Sciatic nerve (tissue), 2 donors: Measurements from ENCODE around the gene ILDR2. TPM values are rescaled to one million over a fixed set of nuclear protein-coding genes. Genes with fewer than 3 reads are reported as not detected.

Source experiments
- ATAC-seq: fragments of 200-7000 bp; cut with Tn5 transposase; one replicate; pipeline ENCODE4 v1.9.1; 2020; ENCODE audit warnings: mild to moderate bottlenecking, moderate library complexity
- DNase-seq: peaks from one replicate; pipeline ENCODE4 v3.0.0-alpha.2; 2020; ENCODE audit warnings: low spot score
- intact Hi-C: fragments of 100-400 bp; cut with DNase I; formaldehyde crosslinking; loops from one replicate; pipeline ENCODE4 v1.14.2; 2022
- total RNA-seq: library from RNA; stranded (reverse); fragmentation: NEBNext Ultra II Directional; extraction: Animal tissue kit (Norgen Biotek cat#: 25700); gene quantifications from one replicate; pipeline ENCODE4 v1.2.1, GENCODE V29; 2021
- donor health status: DM: no; HTN: no; CAD: no.
- donor health status: DM: no; HTN: no; CAD: no.

Gene ILDR2
- total RNA-seq, 1 donor from 2014 or later = 6.7 TPM

DNA sequence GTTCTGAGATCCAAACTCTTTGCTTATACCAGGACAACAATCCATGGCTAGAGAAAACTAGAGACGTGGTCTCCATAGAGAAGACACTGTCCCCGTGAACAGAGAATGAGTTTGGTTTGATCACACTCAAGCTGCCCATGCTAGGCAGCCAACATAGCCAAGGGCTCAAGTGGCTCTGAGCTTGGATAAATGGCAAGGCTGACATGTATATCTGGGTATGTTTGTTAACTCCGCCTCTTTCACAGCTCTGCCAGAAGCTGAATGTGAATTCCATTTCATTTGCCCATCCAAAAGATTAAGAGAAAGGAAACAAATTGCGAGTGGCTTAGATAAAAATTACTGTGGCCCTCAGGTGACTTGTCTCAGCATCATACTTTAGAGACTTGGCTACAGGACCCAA lies 38.0 kb downstream of the ILDR2 start:
- ATAC-seq (no peak), DNase-seq (no peak)
- intact Hi-C loops = no loop called here

GRCh38 chr1:166933633-166934032 lies 41.7 kb downstream of the ILDR2 start:
- intact Hi-C loops = no loop called here
- no peak for ATAC-seq
- no peak for DNase-seq

GRCh38 chr1:166933140-166933539 lies 42.2 kb downstream of the ILDR2 start:
- ATAC-seq = no peak
- intact Hi-C loops = no loop called here
- DNase-seq = no peak

DNA sequence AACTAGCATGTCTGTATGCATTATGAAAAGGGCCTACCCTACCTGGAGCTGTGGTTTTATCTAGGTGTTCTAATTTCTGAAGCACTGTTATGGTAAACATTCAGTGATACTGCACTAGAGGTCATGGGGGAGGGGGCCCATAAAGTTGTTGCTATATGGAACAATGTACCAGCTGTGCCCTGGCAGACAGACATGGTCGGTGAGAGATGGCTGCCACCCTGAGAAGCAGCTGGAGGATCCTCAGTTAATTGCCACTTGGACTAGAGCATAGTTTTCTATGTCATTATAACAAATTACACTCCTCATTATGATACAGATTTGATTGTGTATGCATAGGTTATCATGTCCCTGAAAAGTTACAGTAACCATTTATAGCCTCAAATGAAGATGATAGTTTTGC lies 45.4 kb downstream of the ILDR2 start:
- ATAC-seq = no peak
- no peak for DNase-seq
- intact Hi-C loops = no loop called here

DNA sequence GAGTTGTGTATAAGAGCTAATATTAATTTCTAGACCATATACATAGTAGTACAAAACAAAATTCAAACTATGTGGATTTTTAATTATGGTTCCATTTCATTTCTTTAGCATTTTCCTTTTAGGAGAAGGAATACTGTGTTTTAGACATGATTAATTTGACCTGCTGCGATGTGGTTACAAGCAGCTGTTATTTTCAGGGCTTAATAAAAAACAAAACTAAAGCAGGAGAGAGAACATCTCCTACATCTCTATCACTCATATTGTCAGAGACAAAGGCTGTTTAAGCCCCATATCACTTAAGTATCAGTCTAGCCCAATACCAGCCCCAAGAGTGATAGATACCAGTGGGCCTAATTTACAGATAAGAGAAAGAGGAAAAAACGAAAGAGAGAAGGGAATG lies 47.6 kb downstream of the ILDR2 start:
- intact Hi-C loops = no loop called here
- DNase-seq = no peak
- ATAC-seq = no peak

GRCh38 chr1:166925810-166926478 lies 49.4 kb downstream of the ILDR2 start:
- intact Hi-C loops = no loop called here
- ATAC-seq = no peak

GRCh38 chr1:166924823-166925541 lies 50.4 kb downstream of the ILDR2 start:
- DNase-seq (no peak), ATAC-seq (no peak)
- intact Hi-C loops = no loop called here

More at GRCh38 chr1:166925810-166926478, 49.4 kb downstream of the ILDR2 start:
- no peak for DNase-seq

DNA sequence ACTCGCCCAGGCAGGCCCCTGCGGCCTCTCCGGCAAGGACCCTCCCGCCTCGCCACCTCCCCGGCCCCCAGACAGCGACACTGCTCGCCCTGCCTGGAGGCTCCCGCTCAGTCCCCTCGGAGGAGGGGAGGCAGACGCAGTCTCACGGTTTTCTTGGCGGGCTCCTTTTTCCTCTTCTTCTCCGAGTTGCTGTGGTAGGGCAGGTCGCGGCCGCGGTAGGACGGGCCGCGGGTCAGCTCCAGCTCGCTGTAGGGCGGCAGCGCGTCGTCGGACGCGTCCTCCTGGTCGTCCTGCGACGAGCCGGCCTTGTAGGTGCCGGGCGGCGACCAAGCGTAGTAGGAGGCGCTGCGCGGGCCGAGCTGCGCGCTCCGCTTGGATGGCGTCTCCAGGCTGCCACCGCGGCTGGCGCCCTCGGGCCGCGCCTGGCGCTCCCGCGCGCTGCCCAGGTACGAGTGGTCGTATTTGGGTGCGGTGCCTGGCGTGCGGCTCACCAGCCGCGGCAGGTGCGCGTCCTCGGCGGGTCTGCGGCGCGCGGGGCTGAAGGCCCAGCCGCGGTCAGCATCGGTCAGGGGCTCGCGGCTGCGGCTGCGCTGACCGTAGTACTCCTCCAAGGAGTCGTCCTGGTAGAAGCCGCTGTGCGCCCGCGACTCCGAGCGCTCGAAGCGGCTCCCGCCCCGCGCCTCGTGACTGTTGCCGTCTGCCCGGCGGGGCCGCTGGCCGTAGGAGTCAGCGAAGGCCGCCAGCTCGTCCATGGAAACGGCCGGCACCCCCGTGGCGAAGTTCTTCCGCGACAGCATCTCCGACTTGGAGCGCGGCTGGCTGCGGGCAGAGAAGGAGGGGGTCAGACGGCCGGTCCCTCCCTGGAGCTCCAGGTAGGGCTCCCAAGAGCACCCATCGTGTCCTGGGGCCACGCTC lies 54.5 kb downstream of the ILDR2 start:
- DNase-seq (no peak), ATAC-seq (no peak)
- intact Hi-C loops = no loop called here

GRCh38 chr1:166918956-166919316 lies 56.4 kb downstream of the ILDR2 start:
- DNase-seq (no peak), ATAC-seq (no peak)
- intact Hi-C loops = no loop called here

DNA sequence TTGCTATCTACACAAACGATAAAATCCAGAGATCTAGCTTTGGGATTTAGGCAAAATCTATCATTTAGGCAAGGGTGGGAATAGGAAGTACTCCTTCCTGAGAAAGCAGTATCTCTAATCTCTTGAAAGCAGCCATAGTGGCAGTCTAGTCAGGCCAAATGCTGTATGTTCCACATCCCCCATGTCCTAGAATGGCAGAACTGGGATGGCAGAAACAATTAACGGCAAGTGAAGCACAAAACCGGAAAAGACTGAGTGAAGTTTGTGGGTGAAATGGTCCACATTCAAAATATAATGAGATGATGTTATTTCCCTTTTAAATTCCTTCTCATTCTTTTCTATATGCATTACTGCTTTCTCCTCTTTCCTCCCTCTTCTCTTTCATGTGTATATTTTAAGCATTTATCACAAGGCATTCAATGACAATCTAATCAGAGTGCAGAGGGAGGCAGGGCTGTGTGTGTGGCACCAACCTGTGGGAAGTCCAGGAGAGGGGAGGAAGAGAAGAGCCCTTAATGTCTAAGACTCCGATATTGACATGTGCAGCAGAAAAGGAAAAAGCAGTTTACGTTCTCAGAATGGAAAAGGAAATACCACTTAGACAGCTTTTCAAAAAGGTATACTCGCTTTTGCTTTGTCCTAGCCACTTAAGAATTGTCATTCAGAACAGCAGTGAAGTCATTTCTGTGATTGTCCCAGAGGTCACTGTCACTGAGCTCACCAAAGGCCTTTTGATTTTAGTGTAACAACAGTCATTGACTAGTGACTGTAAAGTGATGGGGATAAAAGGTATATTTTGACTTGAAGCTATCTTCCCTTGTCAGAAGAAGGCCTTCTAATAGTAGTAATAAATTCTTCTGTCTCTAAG lies 57.0 kb downstream of the ILDR2 start:
- no peak for ATAC-seq
- intact Hi-C loops = no loop called here

GRCh38 chr1:166915941-166916340 lies 59.4 kb downstream of the ILDR2 start:
- DNase-seq (no peak), ATAC-seq (no peak)
- intact Hi-C loops = no loop called here

More for the DNA sequence above, 57.0 kb downstream of the ILDR2 start:
- DNase-seq = no peak

- intact Hi-C loops = no loop called here
- DNase-seq = no peak
- no peak for ATAC-seq
These were observed 60.3 kb downstream of the ILDR2 start for GRCh38 chr1:166915042-166915441.

DNA sequence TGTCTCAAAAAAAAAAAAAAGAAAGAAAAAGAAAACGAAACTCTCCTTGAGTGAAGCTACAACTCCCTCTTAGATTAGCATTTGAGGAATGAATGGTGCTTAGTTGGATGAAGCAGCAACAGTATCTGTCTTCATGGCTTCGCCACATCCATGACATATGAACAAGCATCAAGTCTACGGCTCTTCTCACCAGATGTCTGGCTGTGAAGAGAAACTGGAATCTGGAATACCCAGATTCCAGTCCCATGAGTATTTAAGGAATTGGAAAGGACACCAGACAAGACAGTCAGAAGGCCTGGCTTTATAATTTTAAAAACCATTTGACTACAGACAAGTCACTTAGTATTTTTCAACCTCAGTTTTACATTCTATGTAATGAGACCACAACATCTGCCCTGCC lies 61.2 kb downstream of the ILDR2 start:
- ATAC-seq = no peak
- no peak for DNase-seq
- intact Hi-C loops = no loop called here

DNA sequence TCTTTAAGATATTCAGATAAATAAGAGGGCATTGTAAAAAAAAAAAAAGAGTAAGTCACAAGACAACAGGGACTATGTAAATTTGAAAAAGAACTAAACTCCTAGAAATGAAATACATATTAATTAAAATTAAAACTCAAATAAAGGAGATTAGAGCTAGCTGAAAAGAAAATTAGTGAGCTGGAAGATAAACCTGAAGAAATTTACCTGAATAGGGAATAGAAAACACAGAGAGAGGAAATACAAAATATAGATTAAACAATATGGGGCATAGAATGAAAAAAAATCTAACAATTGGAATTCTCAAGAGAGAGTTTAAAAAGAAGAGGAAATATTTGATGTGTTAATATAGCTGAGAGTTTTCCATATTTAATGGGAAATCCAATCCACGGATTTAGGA lies 63.7 kb downstream of the ILDR2 start:
- intact Hi-C loops = no loop called here
- ATAC-seq = no peak
- no peak for DNase-seq

GRCh38 chr1:166910396-166910994 lies 64.8 kb downstream of the ILDR2 start:
- DNase-seq (peak; percentile 67), ATAC-seq (peak; percentile 61)
- intact Hi-C loops = no loop called here

GRCh38 chr1:166908942-166909341 lies 66.4 kb downstream of the ILDR2 start:
- DNase-seq (no peak), ATAC-seq (no peak)
- intact Hi-C loops = loop anchor here (5.0 to 10.0 kb wide), 2 partner anchors 148 to 526 kb away; no protein-coding TSS in a partner anchor

- intact Hi-C loops = loop anchor here (5.0 to 10.0 kb wide), 2 partner anchors 150 to 527 kb away; no protein-coding TSS in a partner anchor
- DNase-seq = no peak
- no peak for ATAC-seq
These were observed 67.6 kb downstream of the ILDR2 start for GRCh38 chr1:166907763-166908162.

DNA sequence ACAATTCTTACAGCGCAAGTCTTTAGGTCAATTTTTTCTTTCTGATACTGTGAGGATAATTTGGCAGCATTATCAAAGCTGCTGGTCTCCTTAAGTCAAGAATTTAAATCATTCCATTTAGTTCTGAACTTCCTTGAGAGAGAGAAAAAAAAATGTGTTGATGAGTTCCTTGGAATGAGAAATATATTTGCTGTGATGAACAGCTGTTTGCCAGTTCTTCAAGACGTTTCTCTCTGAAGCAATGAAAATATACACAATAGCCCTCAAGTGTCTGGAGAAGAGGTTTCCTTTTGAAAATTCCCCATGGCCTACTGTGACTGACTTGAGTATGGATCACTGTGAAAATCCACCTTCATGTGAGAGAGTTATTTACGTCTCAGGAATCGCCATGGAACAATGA lies 68.3 kb downstream of the ILDR2 start:
- ATAC-seq (no peak), DNase-seq (no peak)
- intact Hi-C loops = loop anchor here (5.0 to 10.0 kb wide), 2 partner anchors 150 to 528 kb away; no protein-coding TSS in a partner anchor
